NCI-H2107 (cell line): ENCODE data around the gene AK5.

Experiments used
- DNase-seq: peaks from one replicate; lab custom pipeline; 2025; lab: John Stamatoyannopoulos, UW

The AK5 gene

GRCh38 chr1:77589231-77589630 lies 307.4 kb downstream of the AK5 start:
- no peak for DNase-seq

GRCh38 chr1:77590651-77591050 lies 308.8 kb downstream of the AK5 start:
- DNase-seq, result no peak

GRCh38 chr1:77592906-77593305 lies 311.1 kb downstream of the AK5 start:
- no peak for DNase-seq

GRCh38 chr1:77594366-77595112 lies 312.7 kb downstream of the AK5 start:
- no peak for DNase-seq

- no peak for DNase-seq
These were observed 315.5 kb downstream of the AK5 start for GRCh38 chr1:77597310-77597709.

GRCh38 chr1:77605246-77606026 lies 323.6 kb downstream of the AK5 start:
- DNase-seq, result no peak

GRCh38 chr1:77608893-77609292 lies 327.1 kb downstream of the AK5 start:
- no peak for DNase-seq
